SK-N-MC (cell line): ENCODE measurements around the gene PLEKHM1.

ENCODE experiments used
- EZH2 ChIP-seq: fragments of 200-600 bp; sonication (generic); IDR thresholded peaks from one replicate; pipeline ENCODE4 v1.6.1; 2017; ENCODE audit warnings: antibody characterized with exemption
- FOXP2 ChIP-seq: optimal IDR thresholded peaks from 2 replicates; pipeline ENCODE3; 2011; ENCODE audit warnings: mild to moderate bottlenecking, moderate library complexity; ENCODE audit not compliant: insufficient read depth; ENCODE audit errors: extremely low read length, control extremely low read depth
- POLR2AphosphoS5 ChIP-seq: IDR thresholded peaks from 2 replicates; pipeline ENCODE4 v1.6.1; 2012; ENCODE audit warnings: mild to moderate bottlenecking, low read depth, low read length, borderline replicate concordance

- TF ChIP-seq EZH2, result no peak
- no peak for TF ChIP-seq POLR2AphosphoS5
- TF ChIP-seq FOXP2, result no peak
Measured at GRCh38 chr17:45451131-45451530, 39.4 kb downstream of the PLEKHM1 start.
